Trophoblast cell (in vitro differentiated cells and primary cell): ENCODE data around the gene GJA4.

Experiments
- DNase-seq, 2 donors: peaks; one replicate each; pipeline ENCODE4 v3.0.0-alpha.2; 2016
- H2AFZ ChIP-seq: 2 replicates; pipeline ENCODE4 v1.6.1; 2013; ENCODE audit warnings: low read length, moderate library complexity, mild to moderate bottlenecking; ENCODE audit not compliant: insufficient read depth, poor library complexity
- H2AK5ac ChIP-seq: 2 replicates; pipeline ENCODE4 v1.6.1; 2013; ENCODE audit warnings: mild to moderate bottlenecking, low read length
- H2BK120ac ChIP-seq: 2 replicates; pipeline ENCODE4 v1.6.1; 2013; ENCODE audit warnings: low read length, mild to moderate bottlenecking, moderate library complexity; ENCODE audit not compliant: insufficient read depth, poor library complexity
- H2BK12ac ChIP-seq: 2 replicates; pipeline ENCODE4 v1.6.1; 2013; ENCODE audit warnings: mild to moderate bottlenecking, low read length, moderate library complexity
- H2BK5ac ChIP-seq: 2 replicates; pipeline ENCODE4 v1.6.1; 2013; ENCODE audit warnings: low read length, low read depth, moderate library complexity, mild to moderate bottlenecking; ENCODE audit not compliant: poor library complexity
- H3K14ac ChIP-seq: 2 replicates; pipeline ENCODE4 v1.6.1; 2013; ENCODE audit warnings: mild to moderate bottlenecking, low read length
- H3K18ac ChIP-seq: 2 replicates; pipeline ENCODE4 v1.6.1; 2013; ENCODE audit warnings: mild to moderate bottlenecking, low read length
- H3K23ac ChIP-seq: 2 replicates; pipeline ENCODE4 v1.6.1; 2013; ENCODE audit warnings: low read length
- H3K27ac ChIP-seq: 2 replicates; pipeline ENCODE4 v1.5.1; 2013; ENCODE audit warnings: low read depth, mild to moderate bottlenecking, inconsistent platforms, low read length, moderate library complexity
- H3K27me3 ChIP-seq: 2 replicates; pipeline ENCODE4 v1.6.1; 2013; ENCODE audit warnings: inconsistent platforms, mild to moderate bottlenecking, low read length, moderate library complexity; ENCODE audit not compliant: insufficient read depth
- H3K36me3 ChIP-seq, 2 experiments: 1 replicate in 1 of 2; 2 replicates in 1 of 2; pipeline ENCODE4 v1.6.1; 2013; ENCODE audit warnings: low read length in 2 of 2, mild to moderate bottlenecking in 2 of 2, moderate library complexity in 1 of 2; ENCODE audit not compliant: insufficient read depth in 2 of 2, control insufficient read depth in 1 of 2
- H3K4ac ChIP-seq: 2 replicates; pipeline ENCODE4 v1.6.1; 2013; ENCODE audit warnings: low read depth, mild to moderate bottlenecking, low read length, moderate library complexity
- H3K4me1 ChIP-seq, 2 experiments: 1 replicate in 1 of 2; 2 replicates in 1 of 2; pipeline ENCODE4 v1.6.1; 2013; ENCODE audit warnings: low read length in 2 of 2, mild to moderate bottlenecking in 2 of 2, moderate library complexity in 1 of 2; ENCODE audit not compliant: insufficient read depth in 2 of 2, control insufficient read depth in 1 of 2
- H3K4me2 ChIP-seq: 2 replicates; pipeline ENCODE4 v1.6.1; 2013; ENCODE audit warnings: inconsistent platforms, mild to moderate bottlenecking, low read length, moderate library complexity
- H3K4me3 ChIP-seq: 2 replicates; pipeline ENCODE4 v1.5.1; 2013; ENCODE audit warnings: mild to moderate bottlenecking, low read depth, low read length, inconsistent platforms
- H3K79me1 ChIP-seq: one replicate; pipeline ENCODE4 v1.6.1; 2013; ENCODE audit warnings: low read length
- H3K79me2 ChIP-seq: 2 replicates; pipeline ENCODE4 v1.6.1; 2013; ENCODE audit warnings: low read length, mild to moderate bottlenecking; ENCODE audit not compliant: control insufficient read depth, insufficient read depth, poor library complexity
- H3K9ac ChIP-seq: 2 replicates; pipeline ENCODE4 v1.6.1; 2013; ENCODE audit warnings: mild to moderate bottlenecking, low read length
- H3K9me3 ChIP-seq: 2 replicates; pipeline ENCODE4 v1.6.1; 2013; ENCODE audit warnings: low read depth, mild to moderate bottlenecking, control low read depth, inconsistent platforms, low read length; ENCODE audit not compliant: insufficient read depth
- H4K12ac ChIP-seq: 2 replicates; pipeline ENCODE4 v1.6.1; 2013; ENCODE audit warnings: low read depth, mild to moderate bottlenecking, low read length, moderate library complexity
- H4K8ac ChIP-seq: 2 replicates; pipeline ENCODE4 v1.6.1; 2013; ENCODE audit warnings: low read depth, mild to moderate bottlenecking, low read length, moderate library complexity
- H4K91ac ChIP-seq: one replicate; pipeline ENCODE4 v1.6.1; 2013; ENCODE audit warnings: low read depth, mild to moderate bottlenecking, low read length, moderate library complexity
- WGBS: extraction: QIAGEN DNeasy Blood & Tissue Kit; methylation state at CpG from one replicate; pipeline ENCODE4 v1.1.7; 2013; ENCODE audit warnings: missing lambda C conversion rate; ENCODE audit not compliant: insufficient read length, insufficient coverage; ENCODE audit errors: extremely low coverage; 5-methylcytosine and 5-hydroxymethylcytosine counted together

The GJA4 gene

GRCh38 chr1:34794001-34794789, 1.4 kb downstream of the GJA4 start:
- Histone ChIP-seq H4K12ac (no peak overlapping the region), H3K4me2 (no peak overlapping the region), H3K4me1 (no peaks in the 10 kb centered on the region), H3K9ac (no peak overlapping the region), H3K18ac (no peak overlapping the region), H2BK12ac (no peak overlapping the region), H3K4me3 (no peak overlapping the region), H2BK120ac (no peak overlapping the region), H4K91ac (no peak overlapping the region), H2AK5ac (no peak overlapping the region), H3K27ac (no peak overlapping the region), H3K9me3 (peaks cover 1% of the 10 kb centered on the region), H3K79me2 (no peaks in the 10 kb centered on the region), H3K4ac (no peak overlapping the region), H3K27me3 (peaks cover 11% of the 10 kb centered on the region), H2AFZ (no peak overlapping the region), H3K14ac (no peak overlapping the region), H3K79me1 (no peaks in the 10 kb centered on the region), H3K23ac (no peak overlapping the region), H2BK5ac (no peak overlapping the region), H3K36me3 (no peaks in the 10 kb centered on the region), H4K8ac (no peak overlapping the region)
- DNase-seq = no peak
- no CpG with 5 or more reads among the region's 40 CpGs for WGBS

GRCh38 chr1:34794790-34795180, 2.0 kb downstream of the GJA4 start:
- Histone ChIP-seq H3K14ac (no peak overlapping the region), H3K9ac (no peak overlapping the region), H3K4ac (no peak overlapping the region), H3K9me3 (peaks cover 1% of the 10 kb centered on the region), H3K4me2 (no peak overlapping the region), H3K27me3 (peaks cover 11% of the 10 kb centered on the region), H3K23ac (no peak overlapping the region), H3K4me1 (no peaks in the 10 kb centered on the region), H2AFZ (no peak overlapping the region), H3K79me1 (no peaks in the 10 kb centered on the region), H4K91ac (no peak overlapping the region), H2BK120ac (no peak overlapping the region), H2BK12ac (no peak overlapping the region), H4K8ac (no peak overlapping the region), H4K12ac (no peak overlapping the region), H2BK5ac (no peak overlapping the region), H2AK5ac (no peak overlapping the region), H3K4me3 (no peak overlapping the region), H3K27ac (no peak overlapping the region), H3K79me2 (no peaks in the 10 kb centered on the region), H3K36me3 (no peaks in the 10 kb centered on the region), H3K18ac (no peak overlapping the region)
- no CpG with 5 or more reads among the region's 12 CpGs for WGBS
- no peak for DNase-seq

GRCh38 chr1:34795916-34796315, 3.1 kb downstream of the GJA4 start:
- WGBS = no CpG with 5 or more reads among the region's 6 CpGs

GRCh38 chr1:34796990-34797389, 4.2 kb downstream of the GJA4 start:
- H3K23ac ChIP-seq = no peak overlapping the region
- DNase-seq = no peak
- H3K4me1 ChIP-seq = no peaks in the 10 kb centered on the region
- H3K27me3 ChIP-seq = peaks cover 11% of the 10 kb centered on the region
- H2AFZ ChIP-seq = no peak overlapping the region
- peaks cover 1% of the 10 kb centered on the region for H3K9me3 ChIP-seq
- no peaks in the 10 kb centered on the region for H3K36me3 ChIP-seq
- no peak overlapping the region for H4K12ac ChIP-seq
- H2BK12ac ChIP-seq = no peak overlapping the region
- H2AK5ac ChIP-seq = no peak overlapping the region
- no peaks in the 10 kb centered on the region for H3K79me2 ChIP-seq
- no peak overlapping the region for H3K18ac ChIP-seq
- no peak overlapping the region for H4K8ac ChIP-seq
- no peak overlapping the region for H4K91ac ChIP-seq
- no peak overlapping the region for H3K4ac ChIP-seq
- H3K9ac ChIP-seq = no peak overlapping the region
- H3K4me3 ChIP-seq = no peak overlapping the region
- H3K27ac ChIP-seq = no peak overlapping the region
- no peak overlapping the region for H2BK120ac ChIP-seq
- no CpG with 5 or more reads among the region's 6 CpGs for WGBS
- H2BK5ac ChIP-seq = no peak overlapping the region
- no peak overlapping the region for H3K14ac ChIP-seq
- no peaks in the 10 kb centered on the region for H3K79me1 ChIP-seq
- no peak overlapping the region for H3K4me2 ChIP-seq

More at GRCh38 chr1:34795916-34796315, 3.1 kb downstream of the GJA4 start:
- no peak overlapping the region for H3K18ac ChIP-seq
- H2BK5ac ChIP-seq = no peak overlapping the region
- H3K4me2 ChIP-seq = no peak overlapping the region
- no peak overlapping the region for H4K91ac ChIP-seq
- no peaks in the 10 kb centered on the region for H3K36me3 ChIP-seq
- no peak overlapping the region for H2AFZ ChIP-seq
- peaks cover 11% of the 10 kb centered on the region for H3K27me3 ChIP-seq
- no peak for DNase-seq
- no peaks in the 10 kb centered on the region for H3K79me1 ChIP-seq
- H3K14ac ChIP-seq = no peak overlapping the region
- H3K23ac ChIP-seq = no peak overlapping the region
- no peaks in the 10 kb centered on the region for H3K4me1 ChIP-seq
- H3K27ac ChIP-seq = no peak overlapping the region
- H4K12ac ChIP-seq = no peak overlapping the region
- no peak overlapping the region for H2BK120ac ChIP-seq
- H3K9ac ChIP-seq = no peak overlapping the region
- H3K79me2 ChIP-seq = no peaks in the 10 kb centered on the region
- H3K4me3 ChIP-seq = no peak overlapping the region
- H2AK5ac ChIP-seq = no peak overlapping the region
- H3K4ac ChIP-seq = no peak overlapping the region
- peaks cover 1% of the 10 kb centered on the region for H3K9me3 ChIP-seq
- H4K8ac ChIP-seq = no peak overlapping the region
- H2BK12ac ChIP-seq = no peak overlapping the region
